ENCODE measurements around the gene EIF1AY. TPM values are rescaled to one million over a fixed set of nuclear protein-coding genes. Genes with fewer than 3 reads are reported as not detected.

The EIF1AY gene
- total and polyA plus RNA-seq, 10 of the 15 experiments (the other 5 are each of a cell fraction or from before 2014, with no cell fraction given): 0.21 TPM; not detected in 9

DNA sequence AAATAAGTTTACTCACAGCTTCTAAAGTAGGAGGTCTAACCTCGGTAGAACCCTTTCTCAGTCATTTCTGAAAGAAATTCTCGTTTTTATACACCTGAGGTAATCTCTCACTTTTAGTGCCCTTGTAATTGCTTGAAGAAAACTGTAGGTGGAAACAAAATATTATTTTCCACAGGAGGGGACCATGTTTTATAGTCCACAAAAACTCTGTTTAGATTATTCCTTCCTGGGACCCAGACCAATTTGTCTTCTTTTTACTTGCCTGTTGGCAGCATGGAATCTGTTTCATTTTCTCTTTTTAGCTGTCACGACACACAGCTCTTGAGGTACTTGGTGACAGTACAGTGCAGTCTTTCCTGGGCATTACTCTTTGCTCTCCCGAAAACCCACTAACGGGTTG lies 930 bp downstream of the EIF1AY start:
- intact Hi-C loops (cut with micrococcal nuclease; ENCODE audit: unreplicated experiment) (no loop called here), in situ Hi-C loops (cut with MboI) (no loop called here)
- ChIA-PET RAD21 (ENCODE audit: unreplicated experiment) (no interaction called here), CTCF (no interaction called here), SMC1A (ENCODE audit: uncharacterized antibody, unreplicated experiment) (no interaction called here), POLR2A (no interaction called here)
- Histone ChIP-seq H3K9ac (ENCODE audit: control insufficient read depth, insufficient read depth, low read length) (no peak overlapping the region), H3K36me3 (ENCODE audit: control insufficient read depth in 2 of 2, insufficient read depth in 2 of 2, low read length in 1 of 2) (no peaks in the 10 kb centered on the region), H3K9me3 (replicated peaks; ENCODE audit: control insufficient read depth, insufficient read depth, low read length) (no peaks in the 10 kb centered on the region), H3K4me3 (no peak overlapping the region), H3K27me3 (replicated peaks in 1 of 2; ENCODE audit: control insufficient read depth in 2 of 2, insufficient read depth in 2 of 2, low read length in 1 of 2) (no peaks in the 10 kb centered on the region), H3K79me2 (ENCODE audit: control insufficient read depth, insufficient read depth, low read length) (no peaks in the 10 kb centered on the region), H3K4me2 (ENCODE audit: control insufficient read depth, insufficient read depth) (no peak overlapping the region), H3K27ac (ENCODE audit: control insufficient read depth, insufficient read depth) (no peak overlapping the region), H3K4me1 (ENCODE audit: control insufficient read depth, insufficient read depth, low read length) (no peaks in the 10 kb centered on the region), H4K20me1 (ENCODE audit: control insufficient read depth, insufficient read depth) (no peaks in the 10 kb centered on the region), H2AFZ (ENCODE audit: control insufficient read depth, low read depth, low read length) (no peak overlapping the region)
- ATAC-seq: no peak
- TF ChIP-seq, protein P1, sequence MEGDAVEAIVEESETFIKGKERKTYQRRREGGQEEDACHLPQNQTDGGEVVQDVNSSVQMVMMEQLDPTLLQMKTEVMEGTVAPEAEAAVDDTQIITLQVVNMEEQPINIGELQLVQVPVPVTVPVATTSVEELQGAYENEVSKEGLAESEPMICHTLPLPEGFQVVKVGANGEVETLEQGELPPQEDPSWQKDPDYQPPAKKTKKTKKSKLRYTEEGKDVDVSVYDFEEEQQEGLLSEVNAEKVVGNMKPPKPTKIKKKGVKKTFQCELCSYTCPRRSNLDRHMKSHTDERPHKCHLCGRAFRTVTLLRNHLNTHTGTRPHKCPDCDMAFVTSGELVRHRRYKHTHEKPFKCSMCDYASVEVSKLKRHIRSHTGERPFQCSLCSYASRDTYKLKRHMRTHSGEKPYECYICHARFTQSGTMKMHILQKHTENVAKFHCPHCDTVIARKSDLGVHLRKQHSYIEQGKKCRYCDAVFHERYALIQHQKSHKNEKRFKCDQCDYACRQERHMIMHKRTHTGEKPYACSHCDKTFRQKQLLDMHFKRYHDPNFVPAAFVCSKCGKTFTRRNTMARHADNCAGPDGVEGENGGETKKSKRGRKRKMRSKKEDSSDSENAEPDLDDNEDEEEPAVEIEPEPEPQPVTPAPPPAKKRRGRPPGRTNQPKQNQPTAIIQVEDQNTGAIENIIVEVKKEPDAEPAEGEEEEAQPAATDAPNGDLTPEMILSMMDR (IDR thresholded peaks at IDR 0.05 in 2 of 3, conservative IDR thresholded peaks at IDR 0.05 in 1 of 3; ENCODE audit: control insufficient read depth in 2 of 3, extremely low read depth in 1 of 3, insufficient read depth in 1 of 3, low read depth in 3 of 3, low read length in 3 of 3): no peak
- TF ChIP-seq FOXM1 (IDR thresholded peaks at IDR 0.05; ENCODE audit: low read depth, low read length) (no peak), ASH2L (IDR thresholded peaks at IDR 0.05; ENCODE audit: borderline replicate concordance, low read depth) (no peak), CBFB (IDR thresholded peaks at IDR 0.05; ENCODE audit: low read depth) (no peak), SMAD1 (IDR thresholded peaks at IDR 0.05; ENCODE audit: low read depth, partially characterized antibody) (no peak)
- no peak for DNase-seq (ENCODE audit: low read depth, low spot score)
- BruUV-seq (replicated peaks): no TSS peak
- no peak for FAIRE-seq
- WGBS (ENCODE audit: insufficient coverage, insufficient replicate concordance, low lambda C conversion rate, missing lambda C conversion rate): no CpG with 5 or more reads among the region's 5 CpGs

DNA sequence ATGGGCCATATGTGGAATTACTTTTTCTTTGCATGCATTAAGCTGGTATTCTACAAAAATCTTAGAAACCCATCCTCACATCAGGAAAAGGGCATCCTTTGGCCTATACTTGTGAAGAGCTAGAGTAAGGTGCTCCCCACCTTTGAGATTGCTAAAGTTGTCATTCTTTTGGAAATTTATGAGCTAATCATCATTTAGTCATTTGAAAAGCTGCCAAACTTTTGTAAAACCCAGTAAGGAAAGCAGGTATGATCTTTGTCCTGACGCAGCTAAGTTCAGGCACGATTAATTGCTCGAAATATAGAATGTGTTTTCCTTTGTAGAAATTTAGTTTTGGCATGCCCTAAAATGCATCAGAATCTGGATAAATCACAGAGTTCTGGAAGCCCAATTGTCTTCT lies 2.6 kb downstream of the EIF1AY start:
- Histone ChIP-seq H3K4me2 (ENCODE audit: control insufficient read depth, insufficient read depth) (no peak overlapping the region), H2AFZ (ENCODE audit: control insufficient read depth, low read depth, low read length) (no peak overlapping the region), H3K4me1 (ENCODE audit: control insufficient read depth, insufficient read depth, low read length) (no peaks in the 10 kb centered on the region), H3K79me2 (ENCODE audit: control insufficient read depth, insufficient read depth, low read length) (no peaks in the 10 kb centered on the region), H3K9me3 (replicated peaks; ENCODE audit: control insufficient read depth, insufficient read depth, low read length) (no peaks in the 10 kb centered on the region), H3K36me3 (ENCODE audit: control insufficient read depth in 2 of 2, insufficient read depth in 2 of 2, low read length in 1 of 2) (no peaks in the 10 kb centered on the region), H3K27me3 (replicated peaks in 1 of 2; ENCODE audit: control insufficient read depth in 2 of 2, insufficient read depth in 2 of 2, low read length in 1 of 2) (no peaks in the 10 kb centered on the region), H4K20me1 (ENCODE audit: control insufficient read depth, insufficient read depth) (no peaks in the 10 kb centered on the region), H3K9ac (ENCODE audit: control insufficient read depth, insufficient read depth, low read length) (no peak overlapping the region), H3K4me3 (no peak overlapping the region), H3K27ac (ENCODE audit: control insufficient read depth, insufficient read depth) (no peak overlapping the region)
- CTCF ChIA-PET: no interaction called here
- FAIRE-seq (no peak), ATAC-seq (no peak), DNase-seq (ENCODE audit: low read depth, low spot score) (no peak)
- in situ Hi-C loops (cut with MboI): no loop called here
- POLR2A ChIA-PET: no interaction called here
- SMC1A ChIA-PET (ENCODE audit: uncharacterized antibody, unreplicated experiment): no interaction called here
- no TSS peak for BruUV-seq (replicated peaks)
- TF ChIP-seq RBBP5 (conservative IDR thresholded peaks at IDR 0.05) (no peak), MYB (IDR thresholded peaks at IDR 0.05; ENCODE audit: borderline replicate concordance, low read depth, low read length) (no peak), SUZ12 (IDR thresholded peaks at IDR 0.05; ENCODE audit: unreplicated experiment) (no peak), ZNF622 (IDR thresholded peaks at IDR 0.05) (no peak), EP300 (IDR thresholded peaks at IDR 0.05; ENCODE audit: borderline replicate concordance in 1 of 2, control insufficient read depth in 1 of 2, low read depth in 2 of 2, low read length in 2 of 2) (no peak)
- TF ChIP-seq, protein P2, sequence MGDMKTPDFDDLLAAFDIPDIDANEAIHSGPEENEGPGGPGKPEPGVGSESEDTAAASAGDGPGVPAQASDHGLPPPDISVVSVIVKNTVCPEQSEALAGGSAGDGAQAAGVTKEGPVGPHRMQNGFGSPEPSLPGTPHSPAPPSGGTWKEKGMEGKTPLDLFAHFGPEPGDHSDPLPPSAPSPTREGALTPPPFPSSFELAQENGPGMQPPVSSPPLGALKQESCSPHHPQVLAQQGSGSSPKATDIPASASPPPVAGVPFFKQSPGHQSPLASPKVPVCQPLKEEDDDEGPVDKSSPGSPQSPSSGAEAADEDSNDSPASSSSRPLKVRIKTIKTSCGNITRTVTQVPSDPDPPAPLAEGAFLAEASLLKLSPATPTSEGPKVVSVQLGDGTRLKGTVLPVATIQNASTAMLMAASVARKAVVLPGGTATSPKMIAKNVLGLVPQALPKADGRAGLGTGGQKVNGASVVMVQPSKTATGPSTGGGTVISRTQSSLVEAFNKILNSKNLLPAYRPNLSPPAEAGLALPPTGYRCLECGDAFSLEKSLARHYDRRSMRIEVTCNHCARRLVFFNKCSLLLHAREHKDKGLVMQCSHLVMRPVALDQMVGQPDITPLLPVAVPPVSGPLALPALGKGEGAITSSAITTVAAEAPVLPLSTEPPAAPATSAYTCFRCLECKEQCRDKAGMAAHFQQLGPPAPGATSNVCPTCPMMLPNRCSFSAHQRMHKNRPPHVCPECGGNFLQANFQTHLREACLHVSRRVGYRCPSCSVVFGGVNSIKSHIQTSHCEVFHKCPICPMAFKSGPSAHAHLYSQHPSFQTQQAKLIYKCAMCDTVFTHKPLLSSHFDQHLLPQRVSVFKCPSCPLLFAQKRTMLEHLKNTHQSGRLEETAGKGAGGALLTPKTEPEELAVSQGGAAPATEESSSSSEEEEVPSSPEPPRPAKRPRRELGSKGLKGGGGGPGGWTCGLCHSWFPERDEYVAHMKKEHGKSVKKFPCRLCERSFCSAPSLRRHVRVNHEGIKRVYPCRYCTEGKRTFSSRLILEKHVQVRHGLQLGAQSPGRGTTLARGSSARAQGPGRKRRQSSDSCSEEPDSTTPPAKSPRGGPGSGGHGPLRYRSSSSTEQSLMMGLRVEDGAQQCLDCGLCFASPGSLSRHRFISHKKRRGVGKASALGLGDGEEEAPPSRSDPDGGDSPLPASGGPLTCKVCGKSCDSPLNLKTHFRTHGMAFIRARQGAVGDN (IDR thresholded peaks at IDR 0.05): no peak
- no CpG with 5 or more reads among the region's 3 CpGs for WGBS (ENCODE audit: insufficient coverage, insufficient replicate concordance, low lambda C conversion rate, missing lambda C conversion rate)
- RAD21 ChIA-PET (ENCODE audit: unreplicated experiment): no interaction called here
- intact Hi-C loops (cut with micrococcal nuclease; ENCODE audit: unreplicated experiment): no loop called here

Measured in GM12878 (cell line).